GM12892 (cell line): Measurements from ENCODE around the gene MYBBP1A.
"Not testable (repeated sequence)": the region's sequence is repeated elsewhere in the genome, so short reads cannot be mapped to it uniquely, and the experiment has no call there.

Experiments
- POLR2A ChIP-seq: IDR thresholded peaks from 2 replicates; pipeline ENCODE4 v1.6.1; 2011; ENCODE audit warnings: low read depth, low read length, control low read depth
- POLR2AphosphoS5 ChIP-seq: IDR thresholded peaks from 2 replicates; pipeline ENCODE4 v1.6.1; 2011; ENCODE audit warnings: low read depth, low read length, control low read depth
- TAF1 ChIP-seq: IDR thresholded peaks from 2 replicates; pipeline ENCODE4 v1.6.1; 2011; ENCODE audit warnings: low read depth, mild to moderate bottlenecking, control low read depth, low read length, borderline replicate concordance

GRCh38 chr17:4590042-4590441, 34.9 kb upstream of the MYBBP1A start:
- not testable (repeated sequence) for TF ChIP-seq TAF1, POLR2AphosphoS5, POLR2A
